GM12878 (cell line): ENCODE data around the gene PARP8. TPM values are rescaled to one million over a fixed set of nuclear protein-coding genes. Genes with fewer than 3 reads are reported as not detected.
A peak's percentile ranks its signal among the peaks of the same experiment; 100 is the strongest.

Experiments
- CEBPB ChIP-seq, 2 experiments: fragments of 150-350 bp in 1 of 2; IDR thresholded peaks; 2 replicates each; pipeline ENCODE4 v1.6.1; 2012 to 2014; ENCODE audit warnings: low read depth in 2 of 2, low read length in 2 of 2, borderline replicate concordance in 1 of 2, inconsistent platforms in 1 of 2
- DPF2 ChIP-seq: fragments of 450-650 bp; IDR thresholded peaks from 2 replicates; pipeline ENCODE4 v1.6.1; 2017; ENCODE audit warnings: mild to moderate bottlenecking
- EGR1 ChIP-seq, 2 experiments: IDR thresholded peaks; 1 replicate in 1 of 2; 2 replicates in 1 of 2; pipeline ENCODE4 v1.6.1; 2011 to 2012; ENCODE audit warnings: low read depth in 2 of 2, low read length in 2 of 2, borderline replicate concordance in 1 of 2, mild to moderate bottlenecking in 1 of 2, moderate library complexity in 1 of 2
- EP300 ChIP-seq, 2 experiments: fragments of 150-350 bp in 1 of 2; IDR thresholded peaks; 2 replicates each; pipeline ENCODE4 v1.6.1; 2011 to 2012; ENCODE audit warnings: low read depth in 2 of 2, low read length in 2 of 2, borderline replicate concordance in 1 of 2, improper control_type of control experiment in 1 of 2, inconsistent platforms in 1 of 2; ENCODE audit not compliant: control insufficient read depth in 1 of 2
- HCFC1 ChIP-seq: fragments of 150-350 bp; IDR thresholded peaks from 2 replicates; pipeline ENCODE4 v1.6.1; 2014; ENCODE audit warnings: low read length
- HSF1 ChIP-seq: fragments of 150-350 bp; IDR thresholded peaks from 2 replicates; pipeline ENCODE4 v1.6.1; 2014; ENCODE audit warnings: mild to moderate bottlenecking, low read depth, low read length
- MAX ChIP-seq: IDR thresholded peaks from 2 replicates; pipeline ENCODE4 v1.6.1; 2012; ENCODE audit warnings: low read depth, low read length, improper control_type of control experiment
- NBN ChIP-seq: fragments of 450-650 bp; IDR thresholded peaks from 2 replicates; pipeline ENCODE4 v1.6.1; 2016
- NR2C1 ChIP-seq: fragments of 450-650 bp; IDR thresholded peaks from 2 replicates; pipeline ENCODE4 v1.6.1; 2017; ENCODE audit warnings: antibody characterized with exemption, mild to moderate bottlenecking, moderate library complexity
- NR2F1 ChIP-seq: fragments of 450-650 bp; conservative IDR thresholded peaks from 2 replicates; pipeline ENCODE4 v1.6.1; 2017; ENCODE audit warnings: mild to moderate bottlenecking
- POLR2A ChIP-seq: IDR thresholded peaks from 2 replicates; pipeline ENCODE4 v1.6.1; 2011; ENCODE audit warnings: low read depth, mild to moderate bottlenecking, low read length
- POLR2AphosphoS5 ChIP-seq: IDR thresholded peaks from 2 replicates; pipeline ENCODE4 v1.6.1; 2011; ENCODE audit warnings: mild to moderate bottlenecking, low read length, inconsistent platforms
- RUNX3 ChIP-seq: IDR thresholded peaks from 2 replicates; pipeline ENCODE4 v1.6.1; 2012; ENCODE audit warnings: low read length, inconsistent platforms
- SMC3 ChIP-seq: IDR thresholded peaks from 2 replicates; pipeline ENCODE4 v1.6.1; 2011; ENCODE audit warnings: low read length, improper control_type of control experiment, borderline replicate concordance
- STAT3 ChIP-seq: IDR thresholded peaks from 2 replicates; pipeline ENCODE4 v1.6.1; 2011; ENCODE audit warnings: low read depth, low read length, improper control_type of control experiment
- WRNIP1 ChIP-seq: IDR thresholded peaks from 2 replicates; pipeline ENCODE4 v1.6.1; 2011; ENCODE audit warnings: low read depth, low read length, improper control_type of control experiment, borderline replicate concordance
- YY1 ChIP-seq: IDR thresholded peaks from 2 replicates; pipeline ENCODE4 v1.6.1; 2011; ENCODE audit warnings: low read depth, mild to moderate bottlenecking, low read length
- ZBTB33 ChIP-seq: fragments of 450-650 bp; IDR thresholded peaks from 2 replicates; pipeline ENCODE4 v1.6.1; 2017; ENCODE audit warnings: mild to moderate bottlenecking
- ZNF217 ChIP-seq: fragments of 450-650 bp; IDR thresholded peaks from 2 replicates; pipeline ENCODE4 v1.6.1; 2017; ENCODE audit warnings: antibody characterized with exemption, mild to moderate bottlenecking
- ZZZ3 ChIP-seq: IDR thresholded peaks from 2 replicates; pipeline ENCODE4 v1.6.1; 2011; ENCODE audit warnings: low read depth; ENCODE audit not compliant: control insufficient read depth, insufficient read length
- polyA plus RNA-seq, 11 experiments: library from polyadenylated mRNA; depleted of rRNA in 4 of 11; unstranded in 6 of 11; stranded (reverse) in 5 of 11; fragments of >200 nt; fragmentation: Nextera tagmentation in 4 of 11; fragmentation: Illumina TruSeq in 1 of 11; extraction: Ambion mirVana in 4 of 11; extraction: Trizol in 1 of 11; gene quantifications; 1 replicate in 1 of 11; 2 replicates in 10 of 11; pipeline versions ENCODE4 v1.2.1 to v1.2.3, GENCODE V29; 2011 to 2016; ENCODE audit warnings: inconsistent platforms in 2 of 11, missing spikeins in 2 of 11, low read depth in 1 of 11
- total RNA-seq, 4 experiments: library from RNA; depleted of rRNA in 3 of 4; stranded (reverse); fragments of >200 nt in 3 of 4; fragmentation: Illumina TruSeq in 1 of 4; extraction: Trizol in 1 of 4; gene quantifications; 2 replicates each; pipeline versions ENCODE4 v1.2.1 to v1.2.3, GENCODE V29; 2013 to 2021
- TF ChIP-seq, protein P1 (sequence below): fragments of 450-650 bp; formaldehyde crosslinking; IDR thresholded peaks from 2 replicates; pipeline ENCODE4 v1.5.0; 2022; ENCODE audit warnings: mild to moderate bottlenecking, missing genetic modification characterization
- TF ChIP-seq, protein P2 (sequence below): fragments of 450-650 bp; formaldehyde crosslinking; IDR thresholded peaks from 2 replicates; pipeline ENCODE4 v1.4.0; 2020; ENCODE audit warnings: mild to moderate bottlenecking, moderate library complexity

Gene PARP8
- total and polyA plus RNA-seq, 10 of the 15 experiments (the other 5 are each of a cell fraction or from before 2014, with no cell fraction given) = 9.1 to 65.2 (median 20.6) TPM

- TF ChIP-seq, protein P1, sequence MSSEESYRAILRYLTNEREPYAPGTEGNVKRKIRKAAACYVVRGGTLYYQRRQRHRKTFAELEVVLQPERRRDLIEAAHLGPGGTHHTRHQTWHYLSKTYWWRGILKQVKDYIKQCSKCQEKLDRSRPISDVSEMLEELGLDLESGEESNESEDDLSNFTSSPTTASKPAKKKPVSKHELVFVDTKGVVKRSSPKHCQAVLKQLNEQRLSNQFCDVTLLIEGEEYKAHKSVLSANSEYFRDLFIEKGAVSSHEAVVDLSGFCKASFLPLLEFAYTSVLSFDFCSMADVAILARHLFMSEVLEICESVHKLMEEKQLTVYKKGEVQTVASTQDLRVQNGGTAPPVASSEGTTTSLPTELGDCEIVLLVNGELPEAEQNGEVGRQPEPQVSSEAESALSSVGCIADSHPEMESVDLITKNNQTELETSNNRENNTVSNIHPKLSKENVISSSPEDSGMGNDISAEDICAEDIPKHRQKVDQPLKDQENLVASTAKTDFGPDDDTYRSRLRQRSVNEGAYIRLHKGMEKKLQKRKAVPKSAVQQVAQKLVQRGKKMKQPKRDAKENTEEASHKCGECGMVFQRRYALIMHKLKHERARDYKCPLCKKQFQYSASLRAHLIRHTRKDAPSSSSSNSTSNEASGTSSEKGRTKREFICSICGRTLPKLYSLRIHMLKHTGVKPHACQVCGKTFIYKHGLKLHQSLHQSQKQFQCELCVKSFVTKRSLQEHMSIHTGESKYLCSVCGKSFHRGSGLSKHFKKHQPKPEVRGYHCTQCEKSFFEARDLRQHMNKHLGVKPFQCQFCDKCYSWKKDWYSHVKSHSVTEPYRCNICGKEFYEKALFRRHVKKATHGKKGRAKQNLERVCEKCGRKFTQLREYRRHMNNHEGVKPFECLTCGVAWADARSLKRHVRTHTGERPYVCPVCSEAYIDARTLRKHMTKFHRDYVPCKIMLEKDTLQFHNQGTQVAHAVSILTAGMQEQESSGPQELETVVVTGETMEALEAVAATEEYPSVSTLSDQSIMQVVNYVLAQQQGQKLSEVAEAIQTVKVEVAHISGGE (CRISPR knock-in tag) = no peak
- TF ChIP-seq SMC3 (no peak), EP300 (IDR thresholded peaks at IDR 0.05; ENCODE audit: borderline replicate concordance in 1 of 2, control insufficient read depth in 1 of 2, low read depth in 2 of 2, low read length in 2 of 2) (no peak), NR2C1 (no peak), POLR2AphosphoS5 (no peak), MAX (no peak), YY1 (peak; percentile 47; the same call in 1 of the 2 replicates), NR2F1 (no peak), ZBTB33 (no peak), CEBPB (IDR thresholded peaks at IDR 0.05; ENCODE audit: borderline replicate concordance in 1 of 2, low read depth in 2 of 2, low read length in 2 of 2) (no peak), EGR1 (IDR thresholded peaks at IDR 0.05; ENCODE audit: borderline replicate concordance in 1 of 2, low read depth in 2 of 2, low read length in 2 of 2) (no peak), HCFC1 (no peak), HSF1 (no peak), RUNX3 (peak; percentile 17; the same call in 1 of the 2 replicates), DPF2 (no peak), WRNIP1 (no peak), POLR2A (no peak), ZNF217 (no peak), STAT3 (no peak), ZZZ3 (no peak), NBN (no peak)
- TF ChIP-seq, protein P2, sequence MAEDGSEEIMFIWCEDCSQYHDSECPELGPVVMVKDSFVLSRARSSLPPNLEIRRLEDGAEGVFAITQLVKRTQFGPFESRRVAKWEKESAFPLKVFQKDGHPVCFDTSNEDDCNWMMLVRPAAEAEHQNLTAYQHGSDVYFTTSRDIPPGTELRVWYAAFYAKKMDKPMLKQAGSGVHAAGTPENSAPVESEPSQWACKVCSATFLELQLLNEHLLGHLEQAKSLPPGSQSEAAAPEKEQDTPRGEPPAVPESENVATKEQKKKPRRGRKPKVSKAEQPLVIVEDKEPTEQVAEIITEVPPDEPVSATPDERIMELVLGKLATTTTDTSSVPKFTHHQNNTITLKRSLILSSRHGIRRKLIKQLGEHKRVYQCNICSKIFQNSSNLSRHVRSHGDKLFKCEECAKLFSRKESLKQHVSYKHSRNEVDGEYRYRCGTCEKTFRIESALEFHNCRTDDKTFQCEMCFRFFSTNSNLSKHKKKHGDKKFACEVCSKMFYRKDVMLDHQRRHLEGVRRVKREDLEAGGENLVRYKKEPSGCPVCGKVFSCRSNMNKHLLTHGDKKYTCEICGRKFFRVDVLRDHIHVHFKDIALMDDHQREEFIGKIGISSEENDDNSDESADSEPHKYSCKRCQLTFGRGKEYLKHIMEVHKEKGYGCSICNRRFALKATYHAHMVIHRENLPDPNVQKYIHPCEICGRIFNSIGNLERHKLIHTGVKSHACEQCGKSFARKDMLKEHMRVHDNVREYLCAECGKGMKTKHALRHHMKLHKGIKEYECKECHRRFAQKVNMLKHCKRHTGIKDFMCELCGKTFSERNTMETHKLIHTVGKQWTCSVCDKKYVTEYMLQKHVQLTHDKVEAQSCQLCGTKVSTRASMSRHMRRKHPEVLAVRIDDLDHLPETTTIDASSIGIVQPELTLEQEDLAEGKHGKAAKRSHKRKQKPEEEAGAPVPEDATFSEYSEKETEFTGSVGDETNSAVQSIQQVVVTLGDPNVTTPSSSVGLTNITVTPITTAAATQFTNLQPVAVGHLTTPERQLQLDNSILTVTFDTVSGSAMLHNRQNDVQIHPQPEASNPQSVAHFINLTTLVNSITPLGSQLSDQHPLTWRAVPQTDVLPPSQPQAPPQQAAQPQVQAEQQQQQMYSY (CRISPR knock-in tag) = no peak
Measured at GRCh38 chr5:50653946-50654345, 12.5 kb upstream of the PARP8 start (continued).
